Fibroblast of the aortic adventitia (primary cell): Measurements from ENCODE around the gene PLA2G4B. TPM values are rescaled to one million over a fixed set of nuclear protein-coding genes. Genes with fewer than 3 reads are reported as not detected.

Source experiments
- DNase-seq: peaks from one replicate; pipeline ENCODE4 v3.0.0-alpha.2; 2010; ENCODE audit warnings: low read depth
- H3K4me3 ChIP-seq: 2 replicates; pipeline ENCODE4 v1.5.1; 2011; ENCODE audit warnings: low read depth, mild to moderate bottlenecking, control low read depth, low read length, moderate library complexity
- CTCF ChIP-seq: IDR thresholded peaks from 2 replicates; pipeline ENCODE4 v1.5.1; 2011; ENCODE audit warnings: mild to moderate bottlenecking, low read length, control low read depth, inconsistent platforms; ENCODE audit not compliant: insufficient read depth
- total RNA-seq: library from RNA; depleted of rRNA; stranded (reverse); fragments of >200 nt; gene quantifications from 2 replicates; pipeline ENCODE4 v1.2.3, GENCODE V29; 2012; ENCODE audit warnings: low replicate concordance

The PLA2G4B gene
- total RNA-seq, 1 donor, result 0.54 TPM

- no peak overlapping the region for H3K4me3 ChIP-seq
- TF ChIP-seq CTCF, result no peak
- DNase-seq, result no peak
Observed at GRCh38 chr15:41814534-41814933, 24.1 kb upstream of the PLA2G4B start.

GRCh38 chr15:41816788-41817187 is 21.9 kb upstream of the PLA2G4B start:
- DNase-seq, result no peak
- H3K4me3 ChIP-seq, result no peak overlapping the region
- no peak for TF ChIP-seq CTCF

- no peak for DNase-seq
- no peak for TF ChIP-seq CTCF
- no peak overlapping the region for H3K4me3 ChIP-seq
Observed at GRCh38 chr15:41817327-41817726, 21.3 kb upstream of the PLA2G4B start.

DNA sequence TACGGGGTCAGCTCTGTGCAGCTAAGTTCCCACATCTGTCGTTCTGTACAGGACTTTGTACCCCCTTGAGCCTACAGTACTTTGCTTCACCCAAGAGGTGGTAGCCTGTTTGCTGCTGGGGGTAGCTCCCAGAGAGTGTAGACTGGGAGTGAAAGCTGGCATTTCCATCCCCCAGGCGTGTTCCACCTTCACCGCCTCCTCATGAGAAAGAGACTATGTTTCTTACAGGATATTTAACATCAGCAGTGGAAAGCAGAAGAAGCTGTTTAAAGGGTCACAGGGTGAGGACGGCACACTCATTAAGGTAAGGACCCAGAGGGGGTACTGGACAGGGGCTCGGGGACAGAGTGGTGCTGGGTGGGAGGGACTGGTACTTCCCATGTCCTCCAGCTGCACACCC is 20.9 kb upstream of the PLA2G4B start:
- DNase-seq, result no peak
- no peak overlapping the region for H3K4me3 ChIP-seq
- no peak for TF ChIP-seq CTCF

- no peak for TF ChIP-seq CTCF
- H3K4me3 ChIP-seq, result no peak overlapping the region
- DNase-seq, result no peak
Observed at GRCh38 chr15:41819455-41820050, 19.1 kb upstream of the PLA2G4B start.

GRCh38 chr15:41820791-41821423 is 17.7 kb upstream of the PLA2G4B start:
- DNase-seq, result no peak
- H3K4me3 ChIP-seq, result no peak overlapping the region
- no peak for TF ChIP-seq CTCF

GRCh38 chr15:41821831-41822230 is 16.8 kb upstream of the PLA2G4B start:
- no peak for TF ChIP-seq CTCF
- no peak for DNase-seq
- no peak overlapping the region for H3K4me3 ChIP-seq
